ENCODE measurements around the gene FANCL.
"Not testable (repeated sequence)": the region's sequence is repeated elsewhere in the genome, so short reads cannot be mapped to it uniquely, and the experiment has no call there.

GRCh38 chr2:58275144-58275543, 34.0 kb upstream of the FANCL start:
- not testable (repeated sequence) for TF ChIP-seq POLR2A (IDR thresholded peaks at IDR 0.05; ENCODE audit: extremely low read depth, insufficient read length); CTCF (IDR thresholded peaks at IDR 0.05; ENCODE audit: low read depth, low read length)
